ENCODE measurements around the gene UPF1.
A peak's percentile ranks its signal among the peaks of the same experiment; 100 is the strongest.

Gene UPF1

DNA sequence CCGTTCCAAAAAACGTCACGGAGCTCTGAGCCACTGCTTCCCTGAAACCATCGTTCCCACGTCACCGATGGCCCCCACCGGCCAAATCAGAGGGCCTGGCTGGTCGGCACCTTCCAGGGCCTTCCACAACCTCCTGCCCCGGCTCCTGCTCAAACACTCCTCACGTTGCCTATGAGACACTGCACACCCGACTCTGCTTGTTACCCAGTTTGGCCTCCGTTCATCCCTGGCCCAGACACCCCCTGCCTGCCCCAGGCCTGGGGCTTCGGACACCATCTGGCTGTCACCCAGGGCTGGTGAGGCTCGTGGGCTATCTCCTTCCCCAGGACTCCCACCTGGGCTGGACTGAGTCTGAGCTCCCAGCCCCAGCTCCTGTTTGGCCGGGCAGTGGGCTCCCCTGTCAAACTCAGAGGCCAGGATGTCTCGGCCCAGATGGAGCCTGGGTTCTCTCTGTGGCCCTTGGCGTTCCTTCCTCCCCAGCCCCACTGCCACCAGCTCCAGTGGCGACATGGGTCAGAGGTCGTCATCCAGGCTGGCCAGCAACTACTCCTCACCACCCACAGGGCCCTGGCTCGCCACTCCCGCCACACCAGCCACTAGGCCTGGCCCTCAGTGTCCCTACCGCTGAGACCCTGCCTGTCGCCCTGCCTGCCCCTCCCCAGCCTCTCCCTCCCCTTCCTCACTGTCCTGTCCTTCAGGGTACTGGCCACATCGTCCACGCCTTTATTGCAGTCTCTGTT lies 46.5 kb downstream of the UPF1 start:
- DNase-seq: no peak

DNA sequence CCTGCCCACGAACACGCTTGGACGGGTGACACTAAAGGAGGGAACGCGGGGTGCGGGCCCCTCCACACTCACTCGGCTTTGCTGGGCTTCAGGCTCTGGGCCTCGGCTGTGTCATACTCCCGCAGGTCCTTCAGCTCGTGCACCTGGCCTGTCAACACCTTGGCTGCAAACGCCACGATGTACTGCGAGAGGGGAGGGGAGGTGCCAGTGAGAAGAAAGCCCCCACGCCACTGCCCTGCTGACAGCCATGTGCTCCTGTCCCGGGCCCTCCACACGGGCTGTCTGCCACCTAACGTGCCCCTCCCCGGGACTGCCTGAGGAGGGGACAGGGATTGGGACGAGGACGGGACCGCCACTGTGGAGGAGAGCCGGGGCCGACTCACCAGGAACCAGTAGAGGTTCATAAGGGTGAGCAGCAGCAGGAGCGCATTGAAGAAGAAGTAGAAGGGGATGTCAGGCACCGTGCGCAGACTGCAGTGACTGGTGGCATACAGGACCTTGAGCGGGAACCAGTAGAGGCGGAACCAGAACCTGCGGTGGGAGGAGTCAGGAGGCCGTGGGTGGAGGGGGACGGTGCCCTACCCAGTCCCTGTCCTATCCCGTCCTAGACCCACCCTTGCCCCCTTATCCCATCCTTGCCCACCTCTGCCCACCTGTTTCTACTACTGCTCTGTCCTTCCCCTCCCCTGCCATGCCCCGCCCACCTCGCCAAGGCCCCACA lies 47.3 kb downstream of the UPF1 start:
- no peak for DNase-seq

GRCh38 chr19:18879579-18880373 lies 48.0 kb downstream of the UPF1 start:
- peak; percentile 37 to 38 for DNase-seq

GRCh38 chr19:18881491-18881890 lies 49.7 kb downstream of the UPF1 start:
- no peak for DNase-seq

DNA sequence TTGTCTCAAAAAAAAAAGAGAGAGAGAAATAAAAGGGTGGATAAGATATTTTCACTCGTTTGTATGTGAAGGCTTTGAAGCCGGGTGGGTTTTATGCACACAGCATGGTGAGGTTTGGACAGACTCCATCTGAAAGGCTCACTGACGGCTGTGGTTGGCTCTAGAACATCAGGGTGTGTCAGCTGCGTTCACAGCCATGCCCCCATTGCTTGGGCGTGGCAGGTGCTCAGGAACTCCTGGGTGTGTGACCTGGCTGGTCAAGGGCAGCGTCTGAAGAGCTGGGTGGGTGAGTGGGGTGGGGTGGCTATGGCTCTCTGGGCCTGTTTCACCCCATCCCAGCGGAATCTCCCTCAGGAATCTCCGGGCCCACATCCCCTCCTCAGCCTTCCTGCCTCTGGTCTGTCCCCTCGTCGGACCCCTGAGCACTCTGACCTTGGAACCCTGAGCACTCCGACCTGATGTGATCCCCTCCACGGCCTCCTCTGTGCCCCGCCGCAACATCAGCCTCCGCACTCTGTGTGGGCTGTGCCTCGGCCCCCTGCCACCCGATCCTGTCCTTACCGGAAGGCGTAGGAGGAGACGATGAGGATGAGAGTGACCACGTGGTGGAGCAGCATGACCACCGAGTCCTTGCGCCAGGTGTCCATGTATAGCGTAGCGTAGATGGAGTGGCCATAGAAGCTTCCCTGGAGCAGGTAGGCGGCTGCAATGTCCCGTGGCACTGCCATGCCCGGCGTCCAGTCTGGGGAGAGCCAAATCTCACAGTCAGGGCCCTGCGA lies 52.0 kb downstream of the UPF1 start:
- no peak for DNase-seq

DNA sequence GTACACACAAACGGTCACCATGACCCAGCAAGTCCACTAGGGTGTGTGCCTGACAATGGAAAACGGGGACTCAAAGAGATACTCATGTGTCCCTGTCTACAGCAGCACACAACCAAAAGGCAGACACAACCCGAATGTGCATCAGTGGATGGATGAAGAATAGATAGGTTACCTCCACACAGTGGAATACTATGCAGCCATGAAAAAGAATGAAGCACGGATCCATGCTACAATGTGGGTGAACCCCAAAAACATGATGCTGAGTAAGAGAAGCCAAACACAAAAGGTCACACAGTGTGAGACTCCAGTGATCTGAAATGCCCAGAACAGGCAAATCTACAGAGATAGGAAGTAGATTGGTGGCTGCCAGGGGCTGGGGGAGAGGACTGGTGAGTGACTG lies 55.2 kb downstream of the UPF1 start:
- no peak for DNase-seq

- no peak for DNase-seq
Measured at GRCh38 chr19:18889949-18890745, 58.4 kb downstream of the UPF1 start.

DNA sequence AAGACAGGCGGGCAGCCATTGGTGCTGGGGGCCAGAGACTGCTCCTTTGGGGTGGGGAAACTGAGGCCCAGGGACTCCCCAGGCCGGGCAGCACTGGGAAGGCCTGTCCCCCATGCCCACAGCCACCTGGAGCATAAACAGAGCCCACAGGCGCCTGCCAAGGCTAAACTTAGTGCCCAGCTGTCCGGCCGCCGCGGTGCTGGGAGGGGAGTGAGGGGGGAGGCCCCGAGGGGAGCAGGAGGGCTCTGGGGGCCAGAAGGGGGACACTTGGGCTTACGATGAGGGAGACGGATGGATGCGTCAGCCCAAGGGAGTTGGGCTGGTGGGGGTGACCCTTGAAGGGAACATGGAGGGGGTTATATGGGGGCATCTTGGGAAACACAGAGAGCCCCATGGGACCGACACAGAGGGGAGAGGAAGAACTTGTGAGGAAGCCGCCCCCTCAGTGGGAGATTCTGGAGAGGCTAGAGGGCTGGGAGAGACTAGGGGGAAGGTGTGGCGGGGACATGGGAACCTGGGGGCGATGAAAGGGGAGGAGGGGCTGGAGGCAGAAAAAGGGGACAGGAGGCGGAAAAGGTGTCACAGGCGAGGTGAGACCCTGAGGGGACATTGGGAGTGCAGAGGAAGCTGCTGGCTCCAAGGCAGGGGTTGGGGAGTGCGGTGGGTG lies 62.0 kb downstream of the UPF1 start:
- no peak for DNase-seq

DNA sequence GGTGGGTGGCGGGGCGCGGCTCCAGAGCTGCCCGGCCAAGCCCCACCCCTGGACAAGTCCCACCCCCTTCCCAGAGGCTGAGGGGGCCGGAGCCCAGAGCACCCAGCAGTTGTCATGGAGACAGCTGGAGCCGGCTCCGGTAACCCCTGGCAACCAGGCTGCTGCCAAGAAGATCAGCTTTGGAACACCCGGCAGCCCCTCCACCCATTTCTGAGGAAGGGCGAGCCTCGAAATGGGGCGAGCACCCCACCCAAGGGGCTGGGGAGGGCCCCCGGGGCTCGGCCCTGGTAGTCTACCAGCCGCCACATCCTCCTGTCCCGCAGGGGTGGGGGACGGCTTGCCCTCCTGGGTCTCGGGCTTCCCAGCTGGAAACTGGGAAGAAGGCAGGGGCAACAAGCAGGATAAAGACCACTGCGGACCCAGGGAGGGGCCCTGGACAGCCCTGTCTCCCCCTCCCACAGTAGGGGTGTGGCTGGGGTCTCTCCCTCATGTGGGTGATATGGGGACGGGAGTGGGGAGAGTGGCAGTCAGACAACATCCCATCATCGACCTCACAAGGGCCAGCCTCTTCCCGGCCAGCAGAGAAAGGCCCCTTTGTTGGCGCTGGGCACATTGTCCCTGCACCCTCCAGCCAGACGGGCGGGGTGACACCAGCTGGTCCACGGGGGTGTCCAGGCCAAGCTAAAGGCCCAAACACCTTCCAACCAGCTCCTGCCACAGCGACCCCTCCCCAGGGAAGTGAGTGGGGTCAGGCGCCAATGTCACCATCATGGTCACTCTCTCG lies 62.7 kb downstream of the UPF1 start:
- no peak for DNase-seq

- DNase-seq: no peak
Measured at GRCh38 chr19:18895038-18895823, 63.5 kb downstream of the UPF1 start.

DNA sequence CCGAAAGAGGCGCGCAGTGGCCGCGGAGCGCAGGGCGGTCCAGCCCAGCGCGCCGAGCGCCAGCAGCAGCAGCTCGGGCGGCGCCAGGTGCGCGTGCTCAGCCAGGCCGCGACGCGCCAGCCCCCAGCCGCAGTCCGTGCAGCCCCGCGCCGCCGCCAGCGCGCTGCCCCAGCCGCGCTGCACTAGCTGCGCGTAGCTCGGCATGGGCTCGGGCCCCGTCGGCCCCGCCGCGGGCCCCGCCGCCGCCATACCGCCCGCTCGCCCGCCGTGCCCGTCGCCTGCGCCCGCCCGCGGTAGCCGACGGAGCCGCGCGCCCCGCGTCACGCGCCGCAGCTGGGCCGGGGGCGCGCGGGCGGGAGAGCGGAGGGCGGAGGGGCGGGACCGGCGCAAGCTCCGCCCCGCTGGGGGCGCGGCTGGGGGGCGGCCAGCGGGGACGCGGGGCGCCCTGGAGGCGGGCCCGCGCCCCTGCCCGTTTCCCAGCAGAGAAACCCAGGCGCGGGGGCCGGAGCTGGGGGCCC lies 64.1 kb downstream of the UPF1 start, which contains the start of gene CERS1:
TSS of gene CERS1 (minus strand) at position 335 of the 518 bp plus-strand sequence. CDS start at position 249, 86 bp downstream.
- DNase-seq: no peak

- no peak for DNase-seq
Measured at GRCh38 chr19:18896421-18896841, 64.7 kb downstream of the UPF1 start.

DNA sequence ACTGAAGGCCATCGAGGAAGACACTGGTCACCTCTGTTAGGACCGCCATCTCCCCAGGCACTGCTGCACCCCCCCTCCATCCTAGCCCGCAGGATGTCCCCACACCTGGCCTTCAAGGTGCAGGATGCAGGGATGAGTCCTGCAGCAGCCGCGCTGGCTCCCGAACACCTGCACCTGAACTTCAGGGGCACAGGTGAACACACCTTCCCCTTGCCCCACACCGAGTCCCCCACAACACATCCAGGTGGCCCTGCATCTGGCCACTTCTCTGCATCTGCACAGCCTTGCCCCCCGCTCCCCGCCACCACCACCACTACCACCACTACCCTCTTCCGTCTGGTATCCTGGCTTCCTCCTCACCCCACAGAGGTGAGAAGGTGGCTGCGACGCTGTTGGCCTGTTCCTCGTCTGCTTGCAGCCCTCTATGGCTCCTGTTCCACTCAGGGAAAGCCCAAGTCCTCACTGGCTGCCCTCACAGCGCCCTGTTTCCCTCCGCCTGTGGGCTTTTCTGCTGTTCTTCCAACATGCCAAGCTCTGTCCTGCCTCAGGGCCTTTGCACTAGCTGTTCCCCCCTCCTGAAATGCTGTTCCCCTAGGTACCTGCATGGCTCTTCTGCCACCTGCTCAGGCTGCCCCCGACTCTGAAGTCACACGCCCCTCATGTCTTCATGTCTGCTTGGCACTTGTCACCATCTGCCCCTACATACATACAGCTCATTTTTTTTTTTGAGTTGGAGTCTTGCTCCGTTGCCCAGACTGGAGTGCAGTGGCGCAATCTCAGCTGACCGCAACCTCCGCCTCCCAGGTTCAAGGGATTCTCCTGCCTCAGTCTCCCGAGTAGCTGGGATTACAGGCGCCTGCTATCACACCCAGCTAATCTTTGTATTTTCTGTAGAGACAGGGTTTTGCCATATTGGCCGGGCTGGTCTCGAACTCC lies 65.6 kb downstream of the UPF1 start:
- no peak for DNase-seq

GRCh38 chr19:18898081-18898606 lies 66.4 kb downstream of the UPF1 start:
- DNase-seq: no peak

GRCh38 chr19:18898607-18899408 lies 67.0 kb downstream of the UPF1 start:
- DNase-seq: no peak

GRCh38 chr19:18899624-18900560 lies 68.1 kb downstream of the UPF1 start:
- no peak for DNase-seq
